Measurements from ENCODE around the gene SNX9.

- TF ChIP-seq POLR2A (IDR thresholded peaks at IDR 0.05; ENCODE audit: low read length) (no peak), GATA1 (IDR thresholded peaks at IDR 0.05; ENCODE audit: low read depth, low read length) (no peak)
These were observed 50.8 kb downstream of the SNX9 start for GRCh38 chr6:157873735-157874344.
